ENCODE results near the gene AFDN. TPM values are rescaled to one million over a fixed set of nuclear protein-coding genes. Genes with fewer than 3 reads are reported as not detected.

The AFDN gene
- total and polyA plus RNA-seq, 10 of the 15 experiments (the other 5 are each of a cell fraction or from before 2014, with no cell fraction given) = 5.7 to 68.2 (median 45.1) TPM

DNA sequence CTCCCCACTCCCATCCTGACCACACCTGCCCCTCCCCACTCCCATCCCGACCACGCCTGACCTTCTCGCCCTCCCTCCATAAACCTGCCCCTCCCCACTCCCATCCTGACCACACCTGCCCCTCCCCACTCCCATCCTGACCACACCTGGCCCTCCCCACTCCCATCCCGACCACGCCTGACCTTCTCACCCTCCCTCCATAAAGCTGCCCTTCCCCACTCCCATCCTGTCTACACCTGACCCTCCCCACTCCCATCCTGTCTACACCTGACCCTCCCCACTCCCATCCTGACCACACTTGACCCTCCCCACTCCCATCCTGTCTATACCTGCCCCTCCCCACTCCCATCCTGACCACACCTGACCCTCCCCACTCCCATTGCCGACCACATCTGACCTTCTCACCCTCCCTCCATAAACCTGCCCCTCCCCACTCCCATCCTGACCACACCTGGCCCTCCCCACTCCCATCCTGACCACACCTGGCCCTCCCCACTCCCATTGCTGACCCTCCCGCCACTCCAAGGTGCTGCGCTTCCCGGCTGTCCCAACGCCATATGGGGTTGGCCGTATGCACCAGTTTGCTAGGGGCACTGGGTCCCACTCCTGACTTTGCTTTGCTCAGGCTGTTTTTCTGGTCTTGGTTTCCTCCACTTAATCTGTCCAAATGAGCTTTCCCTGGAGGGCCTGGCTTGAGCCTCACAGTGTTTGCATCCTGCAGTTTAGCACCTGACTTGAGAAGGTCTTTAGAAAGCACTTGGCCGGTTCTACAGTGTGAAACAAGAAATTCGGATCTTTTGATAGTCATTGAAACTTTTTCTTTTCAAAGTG is 173.7 kb downstream of the AFDN start:
- intact Hi-C loops (cut with micrococcal nuclease; ENCODE audit: unreplicated experiment) (no loop called here), in situ Hi-C loops (cut with MboI) (no loop called here)
- no peak overlapping the region for H3K27ac ChIP-seq (ENCODE audit: control insufficient read depth, insufficient read depth)
- no peak for DNase-seq (ENCODE audit: low read depth, low spot score)
- WGBS (ENCODE audit: insufficient coverage, insufficient replicate concordance, low lambda C conversion rate, missing lambda C conversion rate) = 75% methylated on average over 9 of the region's 13 CpGs
- no peak overlapping the region for H3K9ac ChIP-seq (ENCODE audit: control insufficient read depth, insufficient read depth, low read length)
- ATAC-seq = no peak
- H3K27me3 ChIP-seq (replicated peaks in 1 of 2; ENCODE audit: control insufficient read depth in 2 of 2, insufficient read depth in 2 of 2, low read length in 1 of 2) = no peaks in the 10 kb centered on the region; a peak in 1 of 4 replicates
- no peaks in the 10 kb centered on the region for H3K9me3 ChIP-seq (replicated peaks; ENCODE audit: control insufficient read depth, insufficient read depth, low read length)
- ChIA-PET SMC1A (ENCODE audit: uncharacterized antibody, unreplicated experiment) (no interaction called here), RAD21 (ENCODE audit: unreplicated experiment) (no interaction called here), POLR2A (no interaction called here), CTCF (no interaction called here)
- no peak for TF ChIP-seq IRF3 (IDR thresholded peaks at IDR 0.05)
- TF ChIP-seq KDM1A (IDR thresholded peaks at IDR 0.05; ENCODE audit: borderline replicate concordance) = no peak
- no peak for TF ChIP-seq BMI1 (IDR thresholded peaks at IDR 0.05; ENCODE audit: borderline replicate concordance)
- H3K79me2 ChIP-seq (ENCODE audit: control insufficient read depth, insufficient read depth, low read length) = no peaks in the 10 kb centered on the region
- H3K36me3 ChIP-seq (ENCODE audit: control insufficient read depth in 2 of 2, insufficient read depth in 2 of 2, low read length in 1 of 2) = no peaks in the 10 kb centered on the region
- H3K4me2 ChIP-seq (ENCODE audit: control insufficient read depth, insufficient read depth) = no peak overlapping the region
- no peaks in the 10 kb centered on the region for H4K20me1 ChIP-seq (ENCODE audit: control insufficient read depth, insufficient read depth)
- H2AFZ ChIP-seq (ENCODE audit: control insufficient read depth, low read depth, low read length) = no peak overlapping the region
- no peak overlapping the region for H3K4me3 ChIP-seq
- no peak for FAIRE-seq
- no TSS peak for BruUV-seq (replicated peaks)
- no peaks in the 10 kb centered on the region for H3K4me1 ChIP-seq (ENCODE audit: control insufficient read depth, insufficient read depth, low read length)

DNA sequence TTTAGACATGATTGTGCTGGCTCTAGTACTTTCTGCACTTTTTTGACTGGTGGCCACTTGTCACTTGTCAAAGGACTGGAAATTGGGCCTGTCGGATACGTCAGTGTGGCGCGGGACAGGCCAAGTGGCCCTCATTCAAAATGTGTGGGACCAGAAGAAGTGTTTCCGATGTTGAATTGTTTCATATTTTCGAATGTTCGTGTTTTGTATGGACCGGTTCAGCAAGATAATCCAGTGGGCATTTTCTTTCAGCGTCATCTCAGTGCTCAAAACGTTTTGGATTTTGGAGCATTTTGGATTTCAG is 174.3 kb downstream of the AFDN start:
- Histone ChIP-seq H3K9ac (ENCODE audit: control insufficient read depth, insufficient read depth, low read length) (no peak overlapping the region), H3K27me3 (replicated peaks in 1 of 2; ENCODE audit: control insufficient read depth in 2 of 2, insufficient read depth in 2 of 2, low read length in 1 of 2) (no peaks in the 10 kb centered on the region; a peak in 1 of 4 replicates), H3K9me3 (replicated peaks; ENCODE audit: control insufficient read depth, insufficient read depth, low read length) (no peaks in the 10 kb centered on the region), H2AFZ (ENCODE audit: control insufficient read depth, low read depth, low read length) (no peak overlapping the region), H3K4me3 (no peak overlapping the region), H3K4me1 (ENCODE audit: control insufficient read depth, insufficient read depth, low read length) (no peaks in the 10 kb centered on the region), H4K20me1 (ENCODE audit: control insufficient read depth, insufficient read depth) (no peaks in the 10 kb centered on the region), H3K27ac (ENCODE audit: control insufficient read depth, insufficient read depth) (no peak overlapping the region), H3K79me2 (ENCODE audit: control insufficient read depth, insufficient read depth, low read length) (no peaks in the 10 kb centered on the region), H3K36me3 (ENCODE audit: control insufficient read depth in 2 of 2, insufficient read depth in 2 of 2, low read length in 1 of 2) (no peaks in the 10 kb centered on the region), H3K4me2 (ENCODE audit: control insufficient read depth, insufficient read depth) (no peak overlapping the region)
- no TSS peak for BruUV-seq (replicated peaks)
- no peak for DNase-seq (ENCODE audit: low read depth, low spot score)
- intact Hi-C loops (cut with micrococcal nuclease; ENCODE audit: unreplicated experiment) (no loop called here), in situ Hi-C loops (cut with MboI) (no loop called here)
- WGBS (ENCODE audit: insufficient coverage, insufficient replicate concordance, low lambda C conversion rate, missing lambda C conversion rate) = 86% methylated on average over 10 of the region's 10 CpGs
- CTCF ChIA-PET = no interaction called here
- SMC1A ChIA-PET (ENCODE audit: uncharacterized antibody, unreplicated experiment) = no interaction called here
- RAD21 ChIA-PET (ENCODE audit: unreplicated experiment) = no interaction called here
- POLR2A ChIA-PET = no interaction called here
- ATAC-seq = no peak
- no peak for FAIRE-seq
- TF ChIP-seq ZNF217 (IDR thresholded peaks at IDR 0.05) = no peak
- no peak for TF ChIP-seq ZNF687 (IDR thresholded peaks at IDR 0.05)
- TF ChIP-seq POLR2A (IDR thresholded peaks at IDR 0.05; ENCODE audit: low read depth, low read length) = no peak
- TF ChIP-seq EED (IDR thresholded peaks at IDR 0.05; ENCODE audit: low read depth) = no peak
- no peak for TF ChIP-seq SPI1 (IDR thresholded peaks at IDR 0.05; ENCODE audit: borderline replicate concordance, insufficient read depth, low read depth, low read length)
- TF ChIP-seq, protein P1, sequence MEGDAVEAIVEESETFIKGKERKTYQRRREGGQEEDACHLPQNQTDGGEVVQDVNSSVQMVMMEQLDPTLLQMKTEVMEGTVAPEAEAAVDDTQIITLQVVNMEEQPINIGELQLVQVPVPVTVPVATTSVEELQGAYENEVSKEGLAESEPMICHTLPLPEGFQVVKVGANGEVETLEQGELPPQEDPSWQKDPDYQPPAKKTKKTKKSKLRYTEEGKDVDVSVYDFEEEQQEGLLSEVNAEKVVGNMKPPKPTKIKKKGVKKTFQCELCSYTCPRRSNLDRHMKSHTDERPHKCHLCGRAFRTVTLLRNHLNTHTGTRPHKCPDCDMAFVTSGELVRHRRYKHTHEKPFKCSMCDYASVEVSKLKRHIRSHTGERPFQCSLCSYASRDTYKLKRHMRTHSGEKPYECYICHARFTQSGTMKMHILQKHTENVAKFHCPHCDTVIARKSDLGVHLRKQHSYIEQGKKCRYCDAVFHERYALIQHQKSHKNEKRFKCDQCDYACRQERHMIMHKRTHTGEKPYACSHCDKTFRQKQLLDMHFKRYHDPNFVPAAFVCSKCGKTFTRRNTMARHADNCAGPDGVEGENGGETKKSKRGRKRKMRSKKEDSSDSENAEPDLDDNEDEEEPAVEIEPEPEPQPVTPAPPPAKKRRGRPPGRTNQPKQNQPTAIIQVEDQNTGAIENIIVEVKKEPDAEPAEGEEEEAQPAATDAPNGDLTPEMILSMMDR (IDR thresholded peaks at IDR 0.05 in 2 of 3, conservative IDR thresholded peaks at IDR 0.05 in 1 of 3; ENCODE audit: control insufficient read depth in 2 of 3, extremely low read depth in 1 of 3, insufficient read depth in 1 of 3, low read depth in 3 of 3, low read length in 3 of 3) = no peak
- no peak for TF ChIP-seq NRF1 (conservative IDR thresholded peaks at IDR 0.05; ENCODE audit: low read depth, low read length)
- no peak for TF ChIP-seq NFXL1 (IDR thresholded peaks at IDR 0.05; ENCODE audit: borderline replicate concordance)

All from GM12878 (cell line).